Mesendoderm (in vitro differentiated cells): Measurements from ENCODE around the gene TTC24.
A peak's percentile ranks its signal among the peaks of the same experiment; 100 is the strongest.

Source experiments
- DNase-seq: peaks from one replicate; pipeline ENCODE4 v3.0.0; 2013
- H2AK5ac ChIP-seq: 2 replicates; pipeline ENCODE4 v1.6.1; 2013; ENCODE audit warnings: low read length, inconsistent platforms
- H2BK120ac ChIP-seq: 2 replicates; pipeline ENCODE4 v1.6.1; 2013; ENCODE audit warnings: low read depth, mild to moderate bottlenecking, low read length, moderate library complexity, mixed read lengths
- H2BK15ac ChIP-seq: replicated peaks from 2 replicates; pipeline ENCODE4 v1.6.1; 2013; ENCODE audit warnings: low read depth, mild to moderate bottlenecking, moderate library complexity
- H2BK5ac ChIP-seq: 2 replicates; pipeline ENCODE4 v1.6.1; 2013; ENCODE audit warnings: low read length, inconsistent platforms
- H3K18ac ChIP-seq: 2 replicates; pipeline ENCODE4 v1.6.1; 2013; ENCODE audit warnings: mild to moderate bottlenecking, low read length, mixed read lengths
- H3K23ac ChIP-seq: one replicate; pipeline ENCODE4 v1.6.1; 2013; ENCODE audit warnings: low read length
- H3K27ac ChIP-seq: 2 replicates; pipeline ENCODE4 v1.5.1; 2013; ENCODE audit warnings: low read depth, mild to moderate bottlenecking, inconsistent platforms, low read length, moderate library complexity
- H3K27me3 ChIP-seq: 2 replicates; pipeline ENCODE4 v1.6.1; 2013; ENCODE audit warnings: low read length, control low read depth, mild to moderate bottlenecking, inconsistent platforms; ENCODE audit not compliant: insufficient read depth, poor library complexity
- H3K36me3 ChIP-seq: 2 replicates; pipeline ENCODE4 v1.6.1; 2013; ENCODE audit warnings: low read length, inconsistent platforms; ENCODE audit not compliant: control insufficient read depth, insufficient read depth
- H3K4ac ChIP-seq: one replicate; pipeline ENCODE4 v1.6.1; 2013; ENCODE audit warnings: low read depth, mild to moderate bottlenecking, low read length, moderate library complexity
- H3K4me1 ChIP-seq: 2 replicates; pipeline ENCODE4 v1.6.1; 2013; ENCODE audit warnings: low read depth, low read length, inconsistent platforms; ENCODE audit not compliant: control insufficient read depth
- H3K4me2 ChIP-seq: 2 replicates; pipeline ENCODE4 v1.6.1; 2013; ENCODE audit warnings: low read length
- H3K4me3 ChIP-seq: 2 replicates; pipeline ENCODE4 v1.5.1; 2013; ENCODE audit warnings: mild to moderate bottlenecking, low read length
- H3K56ac ChIP-seq: one replicate; pipeline ENCODE4 v1.6.1; 2013; ENCODE audit warnings: low read length
- H3K79me1 ChIP-seq: 2 replicates; pipeline ENCODE4 v1.6.1; 2013; ENCODE audit warnings: low read length, inconsistent platforms
- H3K79me2 ChIP-seq: 2 replicates; pipeline ENCODE4 v1.6.1; 2013; ENCODE audit warnings: mild to moderate bottlenecking, low read length; ENCODE audit not compliant: control insufficient read depth, insufficient read depth
- H3K9ac ChIP-seq: 2 replicates; pipeline ENCODE4 v1.6.1; 2013; ENCODE audit warnings: low read length, inconsistent platforms
- H4K5ac ChIP-seq: one replicate; pipeline ENCODE4 v1.6.1; 2013; ENCODE audit warnings: low read length
- H4K8ac ChIP-seq: one replicate; pipeline ENCODE4 v1.6.1; 2013; ENCODE audit warnings: low read depth, mild to moderate bottlenecking, control low read depth, low read length, moderate library complexity
- WGBS: extraction: QIAGEN DNeasy Blood & Tissue Kit; methylation state at CpG from one replicate; pipeline ENCODE4 v1.1.7; 2013; ENCODE audit warnings: low lambda C conversion rate, missing lambda C conversion rate; ENCODE audit not compliant: insufficient coverage; ENCODE audit errors: extremely low coverage; 5-methylcytosine and 5-hydroxymethylcytosine counted together

TTC24 gene

DNA sequence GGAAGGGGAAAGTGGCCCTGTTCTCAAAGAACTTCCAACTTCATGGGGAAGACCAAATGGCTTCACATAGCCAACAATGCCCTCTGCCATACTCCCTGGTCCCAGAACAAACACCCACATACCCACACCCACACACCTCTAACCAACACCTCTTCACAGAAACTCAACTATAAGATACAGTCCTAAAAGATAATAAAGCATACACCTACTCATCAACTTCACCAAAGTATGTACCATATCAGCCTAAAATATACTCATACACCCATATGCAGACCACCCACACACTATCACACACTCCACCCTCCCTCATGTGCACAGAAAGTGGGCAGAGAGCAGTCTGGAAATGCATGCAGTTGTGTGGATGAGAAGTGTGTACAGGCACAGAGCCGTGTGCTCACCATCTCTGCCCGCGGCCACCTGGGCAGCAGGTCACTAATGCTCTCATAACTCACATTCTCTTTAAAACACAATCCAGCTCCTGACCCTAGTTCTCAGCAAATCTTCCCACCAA lies 34.9 kb upstream of the TTC24 start:
- Histone ChIP-seq H3K56ac (no peak overlapping the region), H3K18ac (no peak overlapping the region), H3K9ac (no peak overlapping the region), H3K23ac (no peak overlapping the region), H3K79me1 (no peaks in the 10 kb centered on the region), H3K27ac (no peak overlapping the region), H4K5ac (no peak overlapping the region), H2BK120ac (no peak overlapping the region), H3K27me3 (no peaks in the 10 kb centered on the region), H3K4me2 (no peak overlapping the region), H3K4me1 (no peaks in the 10 kb centered on the region), H3K36me3 (peaks cover 10% of the 10 kb centered on the region), H2BK15ac (no peak overlapping the region), H2AK5ac (no peak overlapping the region), H2BK5ac (no peak overlapping the region), H4K8ac (no peak overlapping the region), H3K4ac (no peak overlapping the region), H3K4me3 (no peak overlapping the region), H3K79me2 (no peaks in the 10 kb centered on the region)
- no CpG with 5 or more reads among the region's 3 CpGs for WGBS
- no peak for DNase-seq

DNA sequence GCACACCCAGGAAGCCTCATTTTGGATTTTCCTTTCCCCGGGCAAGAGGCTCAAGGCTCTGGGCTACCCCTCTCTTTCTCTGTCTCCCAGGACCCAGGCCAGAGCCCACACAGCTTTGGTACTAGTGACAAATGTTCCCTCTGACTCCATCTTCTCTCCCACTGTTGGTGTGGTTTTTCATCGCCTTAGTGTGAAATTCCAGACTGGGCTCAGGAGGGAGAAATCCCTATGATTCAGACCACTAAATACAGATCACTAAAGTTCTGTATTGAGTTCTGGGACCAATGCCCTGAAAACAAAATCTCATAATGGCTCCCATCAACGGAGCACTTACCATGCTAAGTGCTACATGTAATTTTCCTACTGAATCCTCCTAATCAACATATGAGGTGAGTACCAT lies 33.3 kb upstream of the TTC24 start:
- Histone ChIP-seq H3K36me3 (peaks cover 11% of the 10 kb centered on the region), H3K18ac (no peak overlapping the region), H3K4me3 (no peak overlapping the region), H3K23ac (no peak overlapping the region), H3K9ac (no peak overlapping the region), H3K27me3 (no peaks in the 10 kb centered on the region), H3K4me2 (no peak overlapping the region), H2BK15ac (no peak overlapping the region), H2AK5ac (no peak overlapping the region), H4K8ac (no peak overlapping the region), H4K5ac (no peak overlapping the region), H2BK5ac (no peak overlapping the region), H3K27ac (no peak overlapping the region), H3K4me1 (no peaks in the 10 kb centered on the region), H3K79me1 (no peaks in the 10 kb centered on the region), H3K56ac (no peak overlapping the region), H3K4ac (no peak overlapping the region), H2BK120ac (no peak overlapping the region), H3K79me2 (no peaks in the 10 kb centered on the region)
- no CpG with 5 or more reads among the region's 3 CpGs for WGBS
- DNase-seq = peak; percentile 31

DNA sequence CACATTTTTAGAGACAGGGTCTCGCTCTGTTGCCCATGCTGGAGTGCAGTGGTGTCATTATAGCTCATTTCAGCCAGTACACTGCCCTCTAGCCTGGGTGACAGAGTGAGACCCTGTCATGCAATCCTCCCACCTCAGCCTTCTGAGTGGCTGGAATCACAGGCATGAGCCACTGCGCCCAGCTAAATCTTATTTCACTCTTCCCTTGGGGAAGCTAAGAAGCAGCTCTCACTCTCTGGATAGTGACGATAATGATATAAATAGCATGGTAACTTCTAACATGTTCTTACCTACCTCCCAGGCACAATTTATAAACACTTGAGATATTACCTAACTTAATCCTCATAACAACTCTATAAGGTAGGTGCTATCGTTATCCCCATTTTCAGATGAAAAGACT lies 32.1 kb upstream of the TTC24 start:
- H2BK5ac ChIP-seq = no peak overlapping the region
- no peak overlapping the region for H3K18ac ChIP-seq
- no peak overlapping the region for H4K8ac ChIP-seq
- no peak overlapping the region for H4K5ac ChIP-seq
- no peak overlapping the region for H3K23ac ChIP-seq
- H3K56ac ChIP-seq = no peak overlapping the region
- no peaks in the 10 kb centered on the region for H3K79me1 ChIP-seq
- H3K27ac ChIP-seq = no peak overlapping the region
- H2AK5ac ChIP-seq = no peak overlapping the region
- no peak overlapping the region for H3K4me3 ChIP-seq
- peaks cover 13% of the 10 kb centered on the region for H3K36me3 ChIP-seq
- H3K4ac ChIP-seq = no peak overlapping the region
- no peak overlapping the region for H3K4me2 ChIP-seq
- DNase-seq = no peak
- no peaks in the 10 kb centered on the region for H3K79me2 ChIP-seq
- WGBS = no CpG with 5 or more reads among the region's 4 CpGs
- no peak overlapping the region for H2BK15ac ChIP-seq
- no peak overlapping the region for H2BK120ac ChIP-seq
- H3K27me3 ChIP-seq = no peaks in the 10 kb centered on the region
- H3K4me1 ChIP-seq = no peaks in the 10 kb centered on the region
- no peak overlapping the region for H3K9ac ChIP-seq

DNA sequence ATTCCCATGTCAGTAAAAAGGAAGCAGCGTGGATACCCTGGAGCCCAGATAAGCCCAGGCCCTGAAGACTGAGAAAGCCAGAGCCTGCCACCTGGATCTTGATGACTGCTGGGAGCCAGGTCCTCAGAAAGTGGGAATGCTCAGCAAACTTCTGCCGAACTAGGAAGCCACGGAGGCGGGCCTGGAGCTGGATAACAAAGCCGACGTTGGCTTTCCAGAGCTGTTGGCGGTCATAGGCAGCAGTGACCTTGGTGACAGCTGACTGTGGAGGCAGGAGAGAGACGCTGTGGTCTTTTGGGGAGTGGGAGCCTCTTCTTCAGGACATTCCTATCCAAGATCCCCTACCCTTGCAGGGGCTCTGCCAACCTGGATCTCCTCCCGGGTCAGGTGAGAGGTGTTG lies 31.5 kb upstream of the TTC24 start:
- DNase-seq = no peak
- no CpG with 5 or more reads among the region's 9 CpGs for WGBS
- no peak overlapping the region for H3K4me3 ChIP-seq
- H2BK5ac ChIP-seq = no peak overlapping the region
- H3K36me3 ChIP-seq = peaks cover 13% of the 10 kb centered on the region
- no peaks in the 10 kb centered on the region for H3K79me2 ChIP-seq
- H3K9ac ChIP-seq = no peak overlapping the region
- no peak overlapping the region for H4K5ac ChIP-seq
- H3K27ac ChIP-seq = no peak overlapping the region
- H3K4ac ChIP-seq = no peak overlapping the region
- no peak overlapping the region for H2AK5ac ChIP-seq
- no peak overlapping the region for H3K23ac ChIP-seq
- H4K8ac ChIP-seq = no peak overlapping the region
- no peak overlapping the region for H3K4me2 ChIP-seq
- no peaks in the 10 kb centered on the region for H3K79me1 ChIP-seq
- H2BK120ac ChIP-seq = no peak overlapping the region
- no peaks in the 10 kb centered on the region for H3K27me3 ChIP-seq
- no peak overlapping the region for H2BK15ac ChIP-seq
- H3K56ac ChIP-seq = no peak overlapping the region
- no peaks in the 10 kb centered on the region for H3K4me1 ChIP-seq
- H3K18ac ChIP-seq = no peak overlapping the region

DNA sequence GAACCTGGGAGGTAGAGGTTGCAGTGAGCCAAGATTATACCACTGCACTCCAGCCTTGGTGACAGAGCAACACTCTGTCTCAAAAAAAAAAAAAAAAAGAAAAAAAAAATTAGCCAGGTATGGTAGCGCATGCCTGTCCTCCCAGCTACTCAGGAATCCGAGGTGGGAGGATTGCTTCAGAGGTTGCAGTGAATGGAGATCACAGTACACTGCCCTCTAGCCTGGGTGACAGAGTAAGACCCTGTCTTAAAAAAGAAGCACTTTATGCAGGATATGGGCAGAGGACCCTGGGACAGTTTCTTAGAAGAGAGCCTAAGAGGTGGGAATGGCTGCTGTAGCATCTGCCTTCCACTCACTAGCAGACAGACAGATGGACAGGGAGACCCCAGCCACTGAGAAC lies 30.1 kb upstream of the TTC24 start:
- Histone ChIP-seq H3K27me3 (no peaks in the 10 kb centered on the region), H4K8ac (no peak overlapping the region), H3K9ac (no peak overlapping the region), H2BK5ac (no peak overlapping the region), H2BK15ac (no peak overlapping the region), H3K56ac (no peak overlapping the region), H3K4me1 (no peaks in the 10 kb centered on the region), H3K18ac (no peak overlapping the region), H3K4me3 (no peak overlapping the region), H3K79me1 (no peaks in the 10 kb centered on the region), H4K5ac (no peak overlapping the region), H3K27ac (no peak overlapping the region), H3K79me2 (no peaks in the 10 kb centered on the region), H3K4ac (no peak overlapping the region), H3K4me2 (no peak overlapping the region), H2AK5ac (no peak overlapping the region), H3K23ac (no peak overlapping the region), H3K36me3 (peaks cover 13% of the 10 kb centered on the region), H2BK120ac (no peak overlapping the region)
- WGBS = no CpG with 5 or more reads among the region's 2 CpGs
- peak; percentile 66 for DNase-seq

DNA sequence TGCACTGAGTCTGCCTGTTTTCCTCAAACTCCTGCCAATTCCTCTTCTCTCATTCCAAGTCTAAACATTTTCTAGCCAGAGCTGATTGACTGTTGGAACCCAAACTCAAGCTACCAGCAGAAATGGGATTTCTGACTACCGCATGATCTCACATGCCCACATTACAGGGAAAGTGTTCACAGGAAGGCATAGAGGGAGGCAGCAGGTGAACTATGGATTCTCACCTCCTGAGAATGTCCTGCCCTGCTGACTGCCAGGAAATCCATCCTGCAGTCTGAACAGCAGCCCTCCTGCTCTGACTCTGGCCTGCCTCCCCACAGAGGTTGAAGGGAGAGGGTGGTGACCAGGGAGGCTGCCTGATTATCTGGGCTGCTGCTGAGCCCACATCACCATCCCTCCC lies 29.7 kb upstream of the TTC24 start:
- peaks cover 13% of the 10 kb centered on the region for H3K36me3 ChIP-seq
- no peak overlapping the region for H2AK5ac ChIP-seq
- no peaks in the 10 kb centered on the region for H3K4me1 ChIP-seq
- no peaks in the 10 kb centered on the region for H3K79me2 ChIP-seq
- H4K8ac ChIP-seq = no peak overlapping the region
- no peak overlapping the region for H3K4ac ChIP-seq
- no peak overlapping the region for H3K27ac ChIP-seq
- no peak overlapping the region for H3K9ac ChIP-seq
- no peak overlapping the region for H2BK15ac ChIP-seq
- no peak overlapping the region for H3K23ac ChIP-seq
- no peaks in the 10 kb centered on the region for H3K27me3 ChIP-seq
- no peak overlapping the region for H2BK5ac ChIP-seq
- no peak overlapping the region for H4K5ac ChIP-seq
- no peak for DNase-seq
- no CpG with 5 or more reads among the region's 1 CpG for WGBS
- H3K4me3 ChIP-seq = no peak overlapping the region
- H3K4me2 ChIP-seq = no peak overlapping the region
- H3K79me1 ChIP-seq = no peaks in the 10 kb centered on the region
- no peak overlapping the region for H3K56ac ChIP-seq
- no peak overlapping the region for H2BK120ac ChIP-seq
- H3K18ac ChIP-seq = no peak overlapping the region
